Fibroblast of lung (primary cell): ENCODE data around the gene CPN2.

ENCODE experiments used
- EZH2 ChIP-seq: IDR thresholded peaks from 2 replicates; pipeline ENCODE4 v1.5.1; 2012; ENCODE audit warnings: low read length, control low read depth, mild to moderate bottlenecking; ENCODE audit errors: missing control alignments
- TF ChIP-seq, protein P1 (sequence below), 2 donors: IDR thresholded peaks in 1 of 2; conservative IDR thresholded peaks in 1 of 2; 1 replicate in 1 of 2; 2 replicates in 1 of 2; pipeline ENCODE4 v1.5.1; 2011 to 2012; ENCODE audit warnings: low read length in 2 of 2, control low read depth in 1 of 2, inconsistent platforms in 1 of 2, low read depth in 1 of 2, mild to moderate bottlenecking in 1 of 2

DNA sequence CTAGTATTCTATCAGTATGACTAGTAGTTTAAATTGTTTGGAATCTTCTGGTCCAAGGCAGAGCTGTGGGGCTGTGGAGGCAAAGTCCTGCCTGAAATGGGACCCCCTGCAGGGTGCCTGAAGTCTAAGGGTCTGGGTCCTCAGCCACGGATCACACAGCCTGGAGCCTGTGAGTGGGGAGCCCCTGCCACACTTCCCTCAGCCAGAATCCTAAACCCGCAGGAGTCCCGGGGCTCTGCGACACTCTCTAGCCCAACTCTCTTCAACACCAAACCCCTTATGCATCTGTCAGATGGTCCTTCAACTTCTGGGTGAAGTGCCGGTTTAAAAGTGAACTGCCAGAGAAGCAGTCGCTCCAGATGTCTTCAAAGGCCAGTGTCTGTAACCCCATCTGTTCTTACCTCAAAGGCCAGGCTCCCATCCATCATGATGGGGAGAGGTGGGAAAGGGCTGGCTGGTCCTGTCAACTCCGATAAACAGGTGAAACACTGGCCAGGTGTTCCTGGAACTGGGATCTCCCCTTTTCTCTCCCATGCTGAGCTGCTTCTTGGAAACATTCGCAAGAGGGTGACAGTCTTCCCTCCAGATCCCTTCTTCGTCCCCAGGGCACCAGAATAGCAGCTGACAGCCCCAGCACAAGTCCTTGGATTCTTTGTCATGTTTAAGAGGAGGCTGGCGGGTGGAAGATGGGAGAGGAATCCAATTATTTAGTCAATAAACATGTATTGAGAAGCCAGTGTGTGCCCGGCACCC, 45.6 kb downstream of the CPN2 start:
- TF ChIP-seq, protein P1, sequence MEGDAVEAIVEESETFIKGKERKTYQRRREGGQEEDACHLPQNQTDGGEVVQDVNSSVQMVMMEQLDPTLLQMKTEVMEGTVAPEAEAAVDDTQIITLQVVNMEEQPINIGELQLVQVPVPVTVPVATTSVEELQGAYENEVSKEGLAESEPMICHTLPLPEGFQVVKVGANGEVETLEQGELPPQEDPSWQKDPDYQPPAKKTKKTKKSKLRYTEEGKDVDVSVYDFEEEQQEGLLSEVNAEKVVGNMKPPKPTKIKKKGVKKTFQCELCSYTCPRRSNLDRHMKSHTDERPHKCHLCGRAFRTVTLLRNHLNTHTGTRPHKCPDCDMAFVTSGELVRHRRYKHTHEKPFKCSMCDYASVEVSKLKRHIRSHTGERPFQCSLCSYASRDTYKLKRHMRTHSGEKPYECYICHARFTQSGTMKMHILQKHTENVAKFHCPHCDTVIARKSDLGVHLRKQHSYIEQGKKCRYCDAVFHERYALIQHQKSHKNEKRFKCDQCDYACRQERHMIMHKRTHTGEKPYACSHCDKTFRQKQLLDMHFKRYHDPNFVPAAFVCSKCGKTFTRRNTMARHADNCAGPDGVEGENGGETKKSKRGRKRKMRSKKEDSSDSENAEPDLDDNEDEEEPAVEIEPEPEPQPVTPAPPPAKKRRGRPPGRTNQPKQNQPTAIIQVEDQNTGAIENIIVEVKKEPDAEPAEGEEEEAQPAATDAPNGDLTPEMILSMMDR (conservative IDR thresholded peaks at IDR 0.05 in 1 of 2, IDR thresholded peaks at IDR 0.05 in 1 of 2; ENCODE audit: low read depth in 1 of 2, low read length in 2 of 2) = no peak
- TF ChIP-seq EZH2 = no peak
